ENCODE results near the gene ASB16. TPM values are rescaled to one million over a fixed set of nuclear protein-coding genes. Genes with fewer than 3 reads are reported as not detected.
A peak's percentile ranks its signal among the peaks of the same experiment; 100 is the strongest.

The ASB16 gene
- total RNA-seq, 1 donor from 2014 or later = not detected

DNA sequence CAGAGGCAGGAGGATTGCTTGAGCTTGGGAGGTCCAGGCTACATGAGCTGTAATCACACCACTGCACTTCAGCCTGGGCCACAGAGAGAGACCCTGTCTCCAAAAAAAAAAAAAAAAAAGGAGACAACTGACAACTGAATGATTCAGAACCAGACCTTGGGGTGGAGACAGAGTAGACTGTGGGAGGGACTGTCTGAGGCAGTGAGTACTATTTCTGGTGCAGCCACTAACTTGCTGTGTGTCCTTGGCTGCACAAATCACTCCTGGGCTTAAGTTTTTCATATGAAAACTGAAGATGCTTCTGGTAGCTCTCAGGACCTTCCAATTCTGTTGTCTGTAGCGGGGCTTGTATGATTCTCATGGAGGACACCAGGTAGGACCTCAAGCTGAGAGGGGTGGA lies 5.8 kb downstream of the ASB16 start:
- DNase-seq = no peak
- ATAC-seq = no peak
- Histone ChIP-seq H3K9me3 (no peaks in the 10 kb centered on the region), H3K27me3 (no peaks in the 10 kb centered on the region), H3K27ac (no peak overlapping the region), H3K4me1 (no peaks in the 10 kb centered on the region), H3K36me3 (no peaks in the 10 kb centered on the region), H3K4me3 (no peak overlapping the region)
- no peak for TF ChIP-seq CTCF (IDR thresholded peaks at IDR 0.05)
- intact Hi-C loops (cut with DNase I) = no loop called here

- Histone ChIP-seq H3K36me3 (peaks cover 4% of the 10 kb centered on the region), H3K27me3 (no peaks in the 10 kb centered on the region), H3K9me3 (no peaks in the 10 kb centered on the region), H3K27ac (no peak overlapping the region), H3K4me1 (no peaks in the 10 kb centered on the region), H3K4me3 (no peak overlapping the region)
- TF ChIP-seq CTCF (IDR thresholded peaks at IDR 0.05) = no peak
- intact Hi-C loops (cut with DNase I) = no loop called here
- ATAC-seq (peak; percentile 44), DNase-seq (no peak)
Measured at GRCh38 chr17:44176671-44177501, 6.4 kb downstream of the ASB16 start.

DNA sequence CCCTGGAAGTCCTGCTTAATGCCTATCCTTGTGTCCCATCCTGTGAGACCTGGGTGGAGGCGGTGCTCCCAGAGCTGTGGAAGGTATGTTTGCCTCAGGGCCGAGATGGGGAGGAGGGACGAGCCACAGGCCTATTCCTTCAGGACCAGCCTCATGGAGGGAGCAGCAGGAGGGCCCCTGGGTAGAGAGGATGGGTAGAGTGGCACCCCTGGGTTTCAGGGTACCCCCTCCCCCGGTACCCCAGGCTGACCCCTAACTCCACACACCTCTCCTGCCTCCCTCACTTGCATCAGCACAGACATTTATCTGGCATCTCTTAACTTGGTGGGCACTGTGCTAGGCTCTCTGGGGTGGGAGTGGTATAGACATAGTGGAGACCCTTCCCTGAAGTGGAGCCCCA lies 7.1 kb downstream of the ASB16 start:
- DNase-seq (no peak), ATAC-seq (peak; percentile 33)
- no peak overlapping the region for H3K27ac ChIP-seq
- H3K9me3 ChIP-seq = no peaks in the 10 kb centered on the region
- no peak overlapping the region for H3K4me3 ChIP-seq
- TF ChIP-seq CTCF (IDR thresholded peaks at IDR 0.05) = no peak
- intact Hi-C loops (cut with DNase I) = no loop called here
- no peaks in the 10 kb centered on the region for H3K4me1 ChIP-seq
- H3K36me3 ChIP-seq = peaks cover 12% of the 10 kb centered on the region
- no peaks in the 10 kb centered on the region for H3K27me3 ChIP-seq

DNA sequence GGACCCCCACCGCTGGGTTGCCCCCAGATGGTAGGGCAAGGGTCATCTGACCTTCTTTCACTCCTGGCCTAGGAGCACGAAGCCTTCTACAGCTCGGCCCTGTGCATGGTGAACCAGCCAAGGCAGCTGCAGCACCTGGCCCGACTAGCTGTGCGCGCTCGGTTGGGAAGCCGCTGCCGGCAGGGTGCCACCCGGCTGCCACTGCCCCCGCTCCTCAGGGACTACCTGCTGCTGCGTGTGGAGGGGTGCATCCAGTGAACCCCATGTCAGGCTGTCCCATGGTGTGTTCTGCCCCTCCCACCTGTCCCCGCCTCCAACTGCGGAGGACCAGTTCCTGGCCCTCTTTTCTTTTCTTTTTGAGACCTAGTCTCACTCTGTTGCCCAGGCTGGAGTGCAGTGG lies 7.6 kb downstream of the ASB16 start:
- no peak for TF ChIP-seq CTCF (IDR thresholded peaks at IDR 0.05)
- Histone ChIP-seq H3K4me3 (no peak overlapping the region), H3K9me3 (no peaks in the 10 kb centered on the region), H3K4me1 (no peaks in the 10 kb centered on the region), H3K27me3 (no peaks in the 10 kb centered on the region), H3K27ac (no peak overlapping the region), H3K36me3 (peaks cover 15% of the 10 kb centered on the region)
- intact Hi-C loops (cut with DNase I) = no loop called here
- ATAC-seq = peak; percentile 30
- DNase-seq = no peak

DNA sequence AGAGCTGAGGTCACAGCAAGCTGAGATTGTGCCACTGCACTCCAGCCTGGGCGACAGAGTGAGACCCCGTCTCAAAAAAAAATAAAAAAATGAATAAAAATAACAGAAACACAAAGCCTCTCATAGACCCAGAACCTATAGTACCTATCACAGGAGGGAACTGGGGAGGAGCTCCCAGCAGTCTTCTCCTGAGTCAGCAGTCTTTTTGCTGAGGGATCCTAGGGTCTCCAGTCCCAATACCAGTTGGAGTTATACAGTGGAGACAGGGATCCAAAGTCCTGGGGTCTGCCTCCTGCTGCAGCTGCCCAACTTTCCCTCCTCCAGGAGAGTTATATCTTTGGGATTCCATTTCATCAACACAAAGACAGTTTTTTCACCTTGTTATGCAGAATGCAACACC lies 12.5 kb downstream of the ASB16 start:
- peaks cover 13% of the 10 kb centered on the region for H3K4me1 ChIP-seq
- H3K27me3 ChIP-seq = no peaks in the 10 kb centered on the region
- H3K4me3 ChIP-seq = no peak overlapping the region
- DNase-seq (no peak), ATAC-seq (no peak)
- no peak for TF ChIP-seq CTCF (IDR thresholded peaks at IDR 0.05)
- intact Hi-C loops (cut with DNase I) = no loop called here
- H3K36me3 ChIP-seq = peaks cover 15% of the 10 kb centered on the region
- H3K27ac ChIP-seq = no peak overlapping the region
- no peaks in the 10 kb centered on the region for H3K9me3 ChIP-seq
